Retinal pigment epithelial cell (primary cell): ENCODE data around the gene SLC12A4.
A peak's percentile ranks its signal among the peaks of the same experiment; 100 is the strongest.

Experiments used
- DNase-seq: peaks from one replicate; pipeline ENCODE4 v3.0.0-alpha.2; 2010; ENCODE audit warnings: low read depth
- H3K4me3 ChIP-seq: 2 replicates; pipeline ENCODE4 v1.5.1; 2011; ENCODE audit warnings: mild to moderate bottlenecking, low read length, control low read depth, moderate library complexity
- TF ChIP-seq, protein P1 (sequence below): conservative IDR thresholded peaks from 2 replicates; pipeline ENCODE4 v1.5.1; 2011; ENCODE audit warnings: low read depth, low read length, control low read depth, inconsistent platforms

The SLC12A4 gene

DNA sequence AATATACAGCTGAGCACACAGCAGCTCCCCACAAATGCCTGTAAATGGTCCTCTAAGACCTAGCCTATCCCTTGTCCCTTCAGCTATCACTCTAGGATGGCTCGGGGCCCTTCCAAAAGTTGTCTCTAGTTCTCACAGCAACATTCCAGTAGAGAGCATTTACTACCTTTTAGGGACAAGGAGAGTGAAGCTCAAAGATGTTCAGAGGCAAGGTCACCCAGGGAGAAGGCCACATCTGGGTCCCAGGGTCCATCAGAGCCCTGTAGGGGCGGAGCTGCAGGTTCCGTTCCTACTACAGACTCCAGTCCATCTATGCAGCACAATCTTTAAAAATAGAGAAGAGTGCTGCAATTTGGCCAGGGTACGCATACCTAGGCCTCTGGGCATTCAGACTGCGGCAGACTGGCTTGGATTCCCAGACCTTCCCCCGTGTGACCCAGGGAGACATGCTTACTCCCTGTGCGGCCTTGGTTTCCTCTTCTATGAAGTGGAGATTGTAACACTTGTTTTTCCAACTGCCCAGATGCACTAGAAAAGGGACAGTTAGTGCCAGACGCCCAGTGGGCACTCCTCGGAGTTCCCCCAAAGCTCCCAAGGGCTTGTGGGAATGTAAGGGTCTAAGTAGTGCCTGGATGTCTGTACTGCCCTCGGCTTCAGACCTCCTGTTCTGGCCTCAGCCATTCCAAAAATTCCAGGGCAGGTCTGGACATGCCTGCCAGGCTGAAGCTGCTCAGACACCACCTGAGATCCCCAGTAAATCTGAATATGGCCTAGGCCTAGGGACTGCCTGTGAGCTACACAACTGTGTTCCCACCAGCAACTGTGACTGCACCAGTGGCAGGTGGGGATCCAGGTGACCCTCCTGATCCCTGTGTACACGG is 2.5 kb downstream of the SLC12A4 start:
- TF ChIP-seq, protein P1, sequence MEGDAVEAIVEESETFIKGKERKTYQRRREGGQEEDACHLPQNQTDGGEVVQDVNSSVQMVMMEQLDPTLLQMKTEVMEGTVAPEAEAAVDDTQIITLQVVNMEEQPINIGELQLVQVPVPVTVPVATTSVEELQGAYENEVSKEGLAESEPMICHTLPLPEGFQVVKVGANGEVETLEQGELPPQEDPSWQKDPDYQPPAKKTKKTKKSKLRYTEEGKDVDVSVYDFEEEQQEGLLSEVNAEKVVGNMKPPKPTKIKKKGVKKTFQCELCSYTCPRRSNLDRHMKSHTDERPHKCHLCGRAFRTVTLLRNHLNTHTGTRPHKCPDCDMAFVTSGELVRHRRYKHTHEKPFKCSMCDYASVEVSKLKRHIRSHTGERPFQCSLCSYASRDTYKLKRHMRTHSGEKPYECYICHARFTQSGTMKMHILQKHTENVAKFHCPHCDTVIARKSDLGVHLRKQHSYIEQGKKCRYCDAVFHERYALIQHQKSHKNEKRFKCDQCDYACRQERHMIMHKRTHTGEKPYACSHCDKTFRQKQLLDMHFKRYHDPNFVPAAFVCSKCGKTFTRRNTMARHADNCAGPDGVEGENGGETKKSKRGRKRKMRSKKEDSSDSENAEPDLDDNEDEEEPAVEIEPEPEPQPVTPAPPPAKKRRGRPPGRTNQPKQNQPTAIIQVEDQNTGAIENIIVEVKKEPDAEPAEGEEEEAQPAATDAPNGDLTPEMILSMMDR = no peak
- no peak for DNase-seq
- peak overlapping the region; percentile 91 for H3K4me3 ChIP-seq

GRCh38 chr16:67964477-67965131 is 3.8 kb downstream of the SLC12A4 start:
- no peak for DNase-seq
- TF ChIP-seq, protein P1 = no peak
- H3K4me3 ChIP-seq = no peak overlapping the region

DNA sequence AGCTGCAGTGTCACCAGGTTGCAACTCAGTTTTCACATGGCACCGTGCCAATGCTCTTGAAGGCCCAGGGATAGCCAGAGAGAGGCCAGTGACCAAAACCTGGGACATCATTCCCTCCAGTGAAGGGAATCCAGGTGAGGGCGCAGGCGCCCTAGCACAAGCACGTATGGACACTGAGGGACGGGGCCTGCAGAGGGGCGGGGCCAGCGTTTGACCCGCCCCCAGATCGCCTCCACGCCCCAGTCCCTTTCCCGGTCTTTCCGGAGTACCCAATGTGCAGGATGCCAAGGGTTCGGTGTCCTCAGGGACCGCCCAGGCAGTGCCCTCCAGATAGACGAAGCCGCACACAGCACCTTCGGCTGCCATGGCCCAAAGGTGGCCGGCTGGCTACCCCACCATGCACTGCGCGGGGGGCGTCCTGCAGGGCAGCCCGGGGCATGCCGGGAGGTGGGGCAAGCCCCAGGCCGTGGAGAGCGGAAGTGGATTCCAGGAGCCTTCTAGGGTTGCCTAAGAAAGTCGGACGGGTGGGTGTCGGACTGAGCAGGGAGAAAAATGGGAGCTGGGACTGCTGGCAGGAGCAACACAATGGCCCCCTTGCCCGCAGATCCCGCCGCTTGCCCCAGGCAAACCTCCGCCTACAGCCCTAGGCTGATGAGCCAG is 4.6 kb downstream of the SLC12A4 start:
- no peak overlapping the region for H3K4me3 ChIP-seq
- TF ChIP-seq, protein P1 = no peak

DNA sequence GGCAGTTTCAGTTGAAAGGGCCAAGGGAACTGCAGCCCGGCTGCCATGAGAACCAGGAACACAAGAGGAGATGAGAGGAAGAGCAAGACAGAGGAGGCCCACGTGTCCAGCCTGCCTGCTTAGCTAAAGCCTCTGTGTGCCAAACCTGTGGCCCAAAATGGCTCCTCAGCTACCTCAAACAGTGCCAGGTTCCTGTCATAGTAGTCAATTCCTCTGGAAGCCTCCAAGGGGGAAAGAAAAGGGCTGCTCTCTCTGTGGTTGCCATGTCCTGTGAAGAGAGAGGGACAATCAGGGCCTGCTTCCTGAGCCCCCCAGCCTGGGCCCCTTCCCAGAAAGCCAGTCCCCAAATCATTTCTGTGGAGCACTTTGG is 5.2 kb downstream of the SLC12A4 start:
- TF ChIP-seq, protein P1 = no peak
- no peak for DNase-seq
- no peak overlapping the region for H3K4me3 ChIP-seq

More for the DNA sequence above, 4.6 kb downstream of the SLC12A4 start:
- no peak for DNase-seq

- no peak overlapping the region for H3K4me3 ChIP-seq
- TF ChIP-seq, protein P1 = no peak
- DNase-seq = no peak
Measured at GRCh38 chr16:67962135-67962534, 6.3 kb downstream of the SLC12A4 start.

DNA sequence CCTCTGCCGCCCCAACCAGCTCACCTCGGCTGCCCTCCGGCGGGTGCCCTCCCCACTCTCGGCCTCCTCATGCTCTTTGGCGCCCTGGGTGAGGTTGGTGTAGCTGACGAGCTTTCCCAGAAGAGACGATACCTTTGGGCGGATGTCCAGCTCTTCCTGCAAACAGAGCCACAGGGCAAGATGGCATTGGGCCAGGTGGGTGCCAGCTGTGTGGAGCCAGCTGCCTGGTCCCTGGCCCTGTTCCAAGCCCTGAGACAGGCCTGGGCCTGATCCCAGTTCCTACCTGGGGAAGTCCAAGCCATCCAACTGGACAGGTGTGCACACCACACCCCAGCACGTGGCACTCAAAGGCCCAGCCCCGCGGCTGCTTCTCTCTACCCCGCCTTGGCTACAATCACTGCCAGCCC is 6.9 kb downstream of the SLC12A4 start:
- DNase-seq = no peak
- TF ChIP-seq, protein P1 = no peak

More for the DNA sequence above, 6.9 kb downstream of the SLC12A4 start:
- H3K4me3 ChIP-seq = no peak overlapping the region
